H1 (cell line): ENCODE data around the gene ECEL1. TPM values are rescaled to one million over a fixed set of nuclear protein-coding genes. Genes with fewer than 3 reads are reported as not detected.

ENCODE experiments used
- CTCF ChIA-PET: fragments of 300-600 bp; sonication (Branson Sonifier 250); formaldehyde crosslinking; loops from one replicate; lab custom pipeline; 2021; ENCODE audit not compliant: partially characterized antibody; lab: Charles Lee
- POLR2A ChIA-PET: fragments of 300-600 bp; sonication (Branson Sonifier 250); formaldehyde crosslinking; loops from one replicate; lab custom pipeline; 2021; ENCODE audit warnings: inconsistent platforms; ENCODE audit not compliant: partially characterized antibody; lab: Charles Lee
- DNase-seq, 2 experiments: peaks; one replicate each; pipeline versions ENCODE4 v3.0.0 to v3.0.0-alpha.2; 2010 to 2022; ENCODE audit warnings: low spot score in 2 of 2, low read depth in 1 of 2, mixed read lengths in 1 of 2
- FAIRE-seq: peaks from 2 replicates; lab custom pipeline; 2011; peaks lifted over from hg19 to GRCh38; lab: Jason Lieb, UNC
- H2AFZ ChIP-seq: 2 replicates; pipeline ENCODE4 v1.8.1; 2012; ENCODE audit warnings: low read length, inconsistent platforms
- H2AK5ac ChIP-seq: 2 replicates; pipeline ENCODE4 v1.6.1; 2013; ENCODE audit warnings: low read depth, low read length
- H2BK120ac ChIP-seq: replicated peaks from 2 replicates; pipeline ENCODE3; 2013; ENCODE audit warnings: low read depth, low read length, inconsistent platforms
- H2BK12ac ChIP-seq: 2 replicates; pipeline ENCODE4 v1.6.1; 2013; ENCODE audit warnings: low read depth, low read length
- H2BK15ac ChIP-seq: 2 replicates; pipeline ENCODE4 v1.6.1; 2013; ENCODE audit warnings: low read length
- H2BK20ac ChIP-seq: 2 replicates; pipeline ENCODE4 v1.6.1; 2013; ENCODE audit warnings: low read length
- H2BK5ac ChIP-seq: 2 replicates; pipeline ENCODE4 v1.6.1; 2013; ENCODE audit warnings: low read depth, low read length
- H3K14ac ChIP-seq: 2 replicates; pipeline ENCODE4 v1.6.1; 2013; ENCODE audit warnings: inconsistent platforms; ENCODE audit not compliant: insufficient read length
- H3K18ac ChIP-seq: 2 replicates; pipeline ENCODE4 v1.6.1; 2013; ENCODE audit warnings: low read length; ENCODE audit errors: extremely low read depth
- H3K23ac ChIP-seq: 2 replicates; pipeline ENCODE4 v1.6.1; 2013; ENCODE audit warnings: inconsistent platforms; ENCODE audit not compliant: insufficient read length
- H3K23me2 ChIP-seq: 2 replicates; pipeline ENCODE4 v1.6.1; 2013; ENCODE audit warnings: low read depth, low read length
- H3K27ac ChIP-seq: 2 replicates; pipeline ENCODE4 v1.6.1; 2011; ENCODE audit warnings: low read depth, low read length, inconsistent platforms
- H3K27me3 ChIP-seq, 4 experiments: replicated peaks in 1 of 4; 1 replicate in 1 of 4; 2 replicates in 3 of 4; pipeline versions ENCODE4 v1.6.1 to v1.8.1; 2011 to 2013; ENCODE audit warnings: low read length in 3 of 4, mild to moderate bottlenecking in 3 of 4, inconsistent platforms in 2 of 4, mixed read lengths in 2 of 4, moderate library complexity in 1 of 4; ENCODE audit not compliant: control insufficient read depth in 3 of 4, insufficient read depth in 3 of 4; ENCODE audit errors: extremely low read depth in 1 of 4
- H3K36me3 ChIP-seq, 4 experiments: 2 replicates each; pipeline versions ENCODE4 v1.6.1 to v1.8.1; 2011 to 2013; ENCODE audit warnings: mild to moderate bottlenecking in 4 of 4, low read length in 3 of 4, moderate library complexity in 2 of 4, control low read depth in 1 of 4, inconsistent platforms in 1 of 4; ENCODE audit not compliant: insufficient read depth in 4 of 4, control insufficient read depth in 2 of 4
- H3K4ac ChIP-seq: replicated peaks from 2 replicates; pipeline ENCODE3; 2013; ENCODE audit warnings: low read length, low read depth, mixed read lengths, inconsistent platforms; ENCODE audit not compliant: insufficient read length
- H3K4me1 ChIP-seq, 4 experiments: replicated peaks in 1 of 4; 1 replicate in 1 of 4; 2 replicates in 3 of 4; pipeline versions ENCODE4 v1.6.1 to v1.8.1; 2011 to 2013; ENCODE audit warnings: low read length in 3 of 4, inconsistent platforms in 2 of 4, mixed read lengths in 1 of 4; ENCODE audit not compliant: insufficient read depth in 4 of 4, control insufficient read depth in 3 of 4
- H3K4me2 ChIP-seq, 2 experiments: 2 replicates each; pipeline versions ENCODE4 v1.6.1 to v1.8.1; 2011 to 2013; ENCODE audit warnings: low read depth in 2 of 2, low read length in 2 of 2, control low read depth in 1 of 2, inconsistent platforms in 1 of 2, mild to moderate bottlenecking in 1 of 2; ENCODE audit not compliant: insufficient read depth in 1 of 2
- H3K4me3 ChIP-seq, 4 experiments: fragments of 200-600, 300-600 bp in 1 of 4; sonication (generic), shearing (Covaris generic), sonication (Bioruptor Twin) in 1 of 4; 2 replicates each; pipeline versions ENCODE4 v1.5.1 to v1.8.1; 2011 to 2016; ENCODE audit warnings: low read length in 4 of 4, low read depth in 3 of 4, control low read depth in 2 of 4, inconsistent platforms in 2 of 4, mild to moderate bottlenecking in 2 of 4, mixed read lengths in 1 of 4, moderate library complexity in 1 of 4; ENCODE audit not compliant: insufficient read depth in 2 of 4; ENCODE audit errors: extremely low read depth in 1 of 4
- H3K56ac ChIP-seq: replicated peaks from 2 replicates; pipeline ENCODE3; 2013; ENCODE audit warnings: low read depth, mild to moderate bottlenecking, mixed read lengths, low read length, inconsistent platforms; ENCODE audit not compliant: insufficient read length
- H3K79me1 ChIP-seq: 2 replicates; pipeline ENCODE4 v1.6.1; 2013; ENCODE audit warnings: low read depth, low read length, control low read depth
- H3K79me2 ChIP-seq, 2 experiments: 2 replicates each; pipeline versions ENCODE4 v1.6.1 to v1.8.1; 2012 to 2013; ENCODE audit warnings: low read length in 2 of 2, mild to moderate bottlenecking in 2 of 2, inconsistent platforms in 1 of 2; ENCODE audit not compliant: insufficient read depth in 2 of 2, control insufficient read depth in 1 of 2
- H3K9ac ChIP-seq, 4 experiments: replicated peaks in 1 of 4; 1 replicate in 1 of 4; 2 replicates in 3 of 4; pipeline versions ENCODE4 v1.6.1 to v1.8.1; 2011 to 2013; ENCODE audit warnings: low read depth in 3 of 4, low read length in 3 of 4, control low read depth in 2 of 4, mild to moderate bottlenecking in 2 of 4, moderate library complexity in 2 of 4, inconsistent platforms in 1 of 4; ENCODE audit errors: extremely low read depth in 1 of 4
- H3K9me3 ChIP-seq, 2 experiments: 2 replicates each; pipeline versions ENCODE4 v1.6.1 to v1.8.1; 2012 to 2013; ENCODE audit warnings: mild to moderate bottlenecking in 2 of 2, moderate library complexity in 2 of 2, control low read depth in 1 of 2, inconsistent platforms in 1 of 2, low read depth in 1 of 2, low read length in 1 of 2, mixed read lengths in 1 of 2; ENCODE audit not compliant: insufficient read depth in 2 of 2
- H4K20me1 ChIP-seq, 2 experiments: replicated peaks in 1 of 2; 2 replicates each; pipeline versions ENCODE3 to v1.8.1; 2011 to 2013; ENCODE audit warnings: inconsistent platforms in 2 of 2, low read length in 2 of 2, mild to moderate bottlenecking in 1 of 2; ENCODE audit not compliant: insufficient read depth in 2 of 2, control insufficient read depth in 1 of 2
- H4K5ac ChIP-seq: 2 replicates; pipeline ENCODE4 v1.6.1; 2013; ENCODE audit warnings: low read length, low read depth, mixed read lengths, inconsistent platforms; ENCODE audit not compliant: insufficient read length
- H4K8ac ChIP-seq: 2 replicates; pipeline ENCODE4 v1.8.0; 2013; ENCODE audit warnings: mild to moderate bottlenecking, moderate library complexity, low read length, inconsistent platforms; ENCODE audit not compliant: insufficient read depth; ENCODE audit errors: extremely low read depth
- H4K91ac ChIP-seq: replicated peaks from 2 replicates; pipeline ENCODE3; 2013; ENCODE audit warnings: low read length, mixed read lengths, inconsistent platforms; ENCODE audit not compliant: insufficient read length
- ASH2L ChIP-seq: fragments of 200-600, 300-600 bp; sonication (generic); IDR thresholded peaks from one replicate; pipeline ENCODE4 v1.7.1; 2017; ENCODE audit warnings: low read length
- BRCA1 ChIP-seq: IDR thresholded peaks from 2 replicates; pipeline ENCODE4 v1.6.1; 2012; ENCODE audit warnings: low read depth, low read length, improper control_type of control experiment
- CHD2 ChIP-seq: IDR thresholded peaks from 2 replicates; pipeline ENCODE4 v1.6.1; 2012; ENCODE audit warnings: low read length, improper control_type of control experiment
- CTBP2 ChIP-seq: IDR thresholded peaks from 2 replicates; pipeline ENCODE4 v1.7.0; 2011; ENCODE audit warnings: borderline replicate concordance, mild to moderate bottlenecking, moderate library complexity, mixed read lengths, low read length; ENCODE audit not compliant: insufficient read depth, insufficient read length
- SUZ12 ChIP-seq: fragments of 200-600 bp; sonication (generic); IDR thresholded peaks from 2 replicates; pipeline ENCODE4 v1.6.1; 2012; ENCODE audit warnings: mild to moderate bottlenecking, inconsistent platforms, low read length, moderate library complexity, mixed read lengths
- WGBS, 2 experiments: shearing (Covaris generic) in 1 of 2; methylation state at CpG; one replicate each; pipeline versions ENCODE4 v1.1.6 to v1.1.7; 2013 to 2015; ENCODE audit warnings: low lambda C conversion rate in 2 of 2, mixed read lengths in 2 of 2, inconsistent platforms in 1 of 2, low coverage in 1 of 2, missing lambda C conversion rate in 1 of 2; ENCODE audit not compliant: insufficient replicate concordance in 2 of 2, insufficient coverage in 1 of 2, insufficient read length in 1 of 2; ENCODE audit errors: extremely low coverage in 1 of 2, missing lambda C conversion rate in 1 of 2; 5-methylcytosine and 5-hydroxymethylcytosine counted together
- polyA plus RNA-seq, 7 experiments: library from polyadenylated mRNA; depleted of rRNA in 3 of 7; stranded (reverse) in 5 of 7; unstranded in 2 of 7; fragments of >200 nt in 5 of 7; fragments of 200-250 nt in 2 of 7; gene quantifications; 1 replicate in 5 of 7; 2 replicates in 1 of 7; 4 replicates in 1 of 7; pipeline versions ENCODE4 v1.2.1 to v1.2.3, GENCODE V29; 2011 to 2013; ENCODE audit warnings: missing spikeins in 2 of 7, mixed read lengths in 2 of 7
- total RNA-seq: library from RNA; stranded (reverse); fragmentation: NEBNext Ultra II Directional; extraction: Animal tissue kit (Norgen Biotek cat#: 25700); gene quantifications from 2 replicates; pipeline ENCODE4 v1.2.1, GENCODE V29; 2021

Gene ECEL1
- total and polyA plus RNA-seq, 2 of the 8 experiments (the other 6 are each of a cell fraction or from before 2014, with no cell fraction given) = 7.7 to 20.2 TPM

GRCh38 chr2:232447638-232448303 lies 39.9 kb downstream of the ECEL1 start:
- ChIA-PET CTCF (interaction anchor here (0.6 to 3.6 kb wide), 36 partner anchors 8 to 563 kb away, joined by 3 to 108 read pairs (median 5); partner anchors contain the start of genes ALPI, CHRNG and PRSS56), POLR2A (interaction anchor here (1.2 kb wide), 1 partner anchor 76 kb away, joined by 3 read pairs; no protein-coding TSS in a partner anchor)
- H4K20me1 ChIP-seq = no peaks in the 10 kb centered on the region
- H4K91ac ChIP-seq = no peak overlapping the region
- H3K23me2 ChIP-seq = no peaks in the 10 kb centered on the region
- H3K56ac ChIP-seq = no peak overlapping the region
- H3K27me3 ChIP-seq = no peaks in the 10 kb centered on the region; a peak in 1 of 7 replicates
- no peak overlapping the region for H2BK15ac ChIP-seq
- H3K4me1 ChIP-seq = peaks cover 0 to 12% (median 2%) of the 10 kb centered on the region in 4 experiments; a peak in 5 of 7 replicates
- FAIRE-seq = no peak
- H3K9ac ChIP-seq = no peak overlapping the region
- no peak overlapping the region for H3K4me2 ChIP-seq
- no peaks in the 10 kb centered on the region for H3K36me3 ChIP-seq
- no peak overlapping the region for H3K4me3 ChIP-seq
- H3K79me2 ChIP-seq = no peaks in the 10 kb centered on the region
- H3K23ac ChIP-seq = no peak overlapping the region
- H4K5ac ChIP-seq = no peak overlapping the region
- no peak overlapping the region for H3K4ac ChIP-seq
- no peak overlapping the region for H2BK5ac ChIP-seq
- no peaks in the 10 kb centered on the region for H3K79me1 ChIP-seq
- no peak overlapping the region for H2BK120ac ChIP-seq
- no peak overlapping the region for H2BK12ac ChIP-seq
- no peak overlapping the region for H2BK20ac ChIP-seq
- no peak overlapping the region for H3K18ac ChIP-seq
- WGBS, 2 experiments = 88% methylated on average over 18 of the region's 18 CpGs; no CpG with 5 or more reads in 1 of the 2 experiments
- no peak overlapping the region for H2AK5ac ChIP-seq
- H4K8ac ChIP-seq = no peak overlapping the region
- TF ChIP-seq CHD2 (no peak), BRCA1 (no peak), CTBP2 (no peak), ASH2L (no peak), SUZ12 (no peak)
- TF ChIP-seq, all 59 proteins: peak for 0
- H3K9me3 ChIP-seq = no peaks in the 10 kb centered on the region
- peak in 1 of 2 experiments; percentile 47 for DNase-seq
- no peak overlapping the region for H2AFZ ChIP-seq
- no peak overlapping the region for H3K14ac ChIP-seq
- no peak overlapping the region for H3K27ac ChIP-seq
